ENCODE results near the gene PRDX3.
"Not testable (repeated sequence)": the region's sequence is repeated elsewhere in the genome, so short reads cannot be mapped to it uniquely, and the experiment has no call there.

PRDX3 gene

DNA sequence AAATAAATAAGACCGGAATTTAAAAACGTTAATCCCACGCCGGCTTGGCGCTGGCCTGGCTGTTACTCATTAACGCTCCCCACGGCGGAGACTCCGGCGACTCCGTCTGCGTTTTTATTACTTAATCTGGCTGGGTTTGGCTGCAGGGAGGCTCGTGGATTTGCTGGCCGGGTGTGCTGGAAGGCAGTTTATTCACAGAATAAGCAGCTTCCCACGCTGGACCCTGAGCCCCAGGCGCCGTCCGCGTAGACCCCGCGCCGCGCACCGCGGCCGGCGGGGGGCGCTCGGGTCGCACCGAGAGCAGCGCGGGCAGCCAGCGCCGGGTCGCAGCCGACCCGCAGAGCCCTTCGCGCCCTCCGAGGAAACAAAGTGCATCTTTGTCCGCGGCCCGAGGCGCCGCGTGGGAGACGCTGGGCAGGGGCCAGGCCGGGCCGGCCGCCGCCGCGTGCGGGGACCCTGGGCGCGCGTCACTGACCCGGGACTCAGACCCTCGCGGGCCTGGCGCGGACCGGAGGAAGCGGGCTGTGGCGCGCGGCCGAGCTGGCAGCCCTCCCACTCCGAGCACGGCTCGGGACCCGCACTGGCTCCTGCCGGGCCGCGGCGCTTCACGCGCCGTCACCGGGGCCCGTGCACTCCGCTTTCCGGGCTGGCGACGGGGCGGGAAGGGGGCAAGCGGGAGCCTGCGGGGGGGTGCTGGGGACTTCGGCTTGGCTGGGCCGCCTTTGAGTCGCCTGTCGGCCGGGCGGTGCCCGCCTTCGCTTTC, 28.2 kb upstream of the PRDX3 start:
- DNase-seq (ENCODE audit: low read depth in 4 of 4, low spot score in 1 of 4): peak; percentile 52 to 60 (median 56)

DNA sequence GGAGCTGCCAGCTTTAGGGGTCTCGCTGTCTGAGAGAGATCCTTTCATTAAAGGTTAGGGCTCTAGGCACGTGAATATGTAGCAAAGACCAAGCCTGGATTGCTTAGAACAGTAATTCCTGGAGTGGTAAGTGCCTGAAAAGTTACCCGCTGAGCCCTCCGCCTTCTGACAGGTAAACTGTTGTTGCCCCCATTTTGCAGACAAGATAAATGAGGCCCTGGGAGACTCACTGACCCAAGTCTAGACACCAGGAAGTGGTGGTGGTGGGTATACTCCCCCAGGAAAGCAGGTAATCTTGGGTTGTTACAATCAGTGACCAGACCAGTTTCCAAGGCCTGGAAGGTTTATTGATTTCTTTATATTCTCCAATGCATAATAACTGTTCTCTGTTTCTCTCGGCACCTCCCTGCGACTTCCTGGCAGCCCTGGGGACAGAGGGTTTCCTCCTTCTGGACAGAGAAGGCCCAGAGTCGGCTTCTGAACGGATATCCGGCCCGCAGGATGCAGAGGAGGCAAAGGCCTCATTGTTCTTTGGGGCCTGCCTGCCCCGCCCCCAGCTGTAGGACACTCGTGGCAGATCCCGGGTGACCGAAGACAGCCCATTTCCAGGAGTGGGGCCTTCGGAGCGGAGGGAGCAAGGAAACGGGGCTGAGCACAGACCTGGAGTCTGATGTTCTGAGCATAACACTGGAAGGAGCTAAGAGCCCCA, 27.4 kb upstream of the PRDX3 start:
- DNase-seq (ENCODE audit: low read depth in 4 of 4, low spot score in 1 of 4): peak in 1 of 4 experiments; percentile 39

DNA sequence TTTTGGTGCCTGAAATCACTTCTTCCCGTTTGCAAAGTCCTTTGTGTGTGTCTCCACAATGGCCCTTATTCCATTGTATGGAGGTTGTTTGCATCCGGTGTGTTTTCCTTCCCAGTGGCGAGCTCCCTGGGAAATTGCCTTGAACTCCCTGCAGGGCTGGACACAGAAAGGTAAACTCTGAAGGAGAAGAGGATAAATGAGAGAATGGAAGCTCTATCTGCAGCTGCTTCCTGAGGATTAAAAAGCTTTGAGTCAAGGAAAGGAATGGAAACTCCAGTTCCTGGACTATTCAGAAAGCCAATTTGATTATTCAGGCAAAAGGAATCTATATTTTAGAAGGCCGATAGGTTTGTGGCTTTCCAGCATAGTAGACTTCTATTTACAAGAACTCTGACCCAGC, 24.4 kb upstream of the PRDX3 start:
- DNase-seq (ENCODE audit: low read depth in 4 of 4, low spot score in 1 of 4): no peak

DNA sequence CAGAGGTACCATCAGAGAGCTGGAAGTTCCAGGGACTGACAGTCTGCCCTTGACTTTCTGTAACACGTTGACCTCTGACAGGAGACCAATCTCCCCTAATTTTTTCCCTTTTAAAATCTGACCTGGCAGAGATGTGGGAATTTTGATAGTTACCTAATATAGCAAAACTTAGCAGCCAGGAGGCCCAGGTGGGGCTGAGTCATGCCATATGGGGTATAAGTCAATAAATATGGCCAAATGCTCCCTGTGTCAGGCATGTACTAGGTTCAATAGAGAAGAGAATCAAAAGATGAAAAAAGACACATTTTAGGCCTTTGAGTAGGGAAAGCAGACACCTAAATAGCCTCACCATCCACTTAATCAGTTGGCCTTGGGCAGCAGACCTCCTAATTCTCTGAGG, 22.6 kb upstream of the PRDX3 start:
- no peak for DNase-seq (ENCODE audit: low read depth in 4 of 4, low spot score in 1 of 4)

DNA sequence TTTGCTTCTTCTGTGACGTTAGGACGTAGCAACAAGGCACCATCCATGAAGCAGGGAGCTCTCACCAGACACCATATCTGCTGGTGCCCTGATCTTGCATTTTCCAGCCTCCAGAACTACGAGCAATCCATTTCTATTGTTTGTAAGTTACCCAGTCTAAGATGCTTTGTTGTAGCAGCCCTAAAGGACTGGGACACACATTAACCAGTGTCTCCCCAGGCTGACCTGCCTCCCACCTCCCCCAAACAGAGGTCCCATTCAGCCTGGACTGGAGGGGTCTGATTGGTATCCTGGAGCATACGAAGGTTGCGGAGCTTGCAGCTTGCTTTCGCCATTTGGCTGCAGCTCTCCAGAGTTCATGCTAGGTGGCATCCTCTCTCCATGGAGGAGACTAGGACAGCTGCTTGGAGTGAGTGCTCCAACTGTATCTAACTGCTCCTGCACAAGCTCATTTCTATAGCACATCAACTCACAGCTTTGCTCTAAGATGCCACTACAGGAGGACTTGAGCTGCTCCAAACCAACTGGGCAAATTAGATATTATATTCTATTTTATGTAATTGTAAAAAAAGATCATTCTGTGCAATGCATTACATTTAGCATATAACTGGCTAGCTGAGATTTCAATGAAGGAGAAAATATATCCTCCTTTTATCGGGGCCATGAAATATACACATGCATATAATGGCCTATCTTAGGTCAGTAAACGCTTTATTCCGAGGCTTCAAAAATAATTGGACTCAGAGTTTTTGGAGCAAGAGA, 20.8 kb upstream of the PRDX3 start:
- no peak for DNase-seq (ENCODE audit: low read depth in 4 of 4, low spot score in 1 of 4)

DNA sequence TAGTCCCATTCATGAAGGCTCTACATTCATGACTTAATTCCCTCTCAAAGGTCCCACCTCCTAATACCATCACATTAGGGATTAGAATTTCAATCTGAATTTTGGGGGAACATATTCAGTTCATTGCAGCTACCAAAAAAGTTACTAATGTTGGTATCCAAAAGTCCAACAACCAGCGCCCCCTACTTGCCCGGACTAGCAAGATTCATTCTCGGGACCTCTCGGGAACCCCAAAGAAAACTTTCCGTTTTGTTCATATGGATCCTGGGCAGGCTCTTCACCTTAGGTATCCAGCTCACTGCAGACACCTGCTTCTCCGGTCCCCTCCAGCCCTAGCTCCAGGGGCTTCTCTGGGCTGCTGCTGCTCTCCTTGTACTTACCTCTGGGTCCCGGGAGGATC, 19.8 kb upstream of the PRDX3 start:
- DNase-seq (ENCODE audit: low read depth in 4 of 4, low spot score in 1 of 4): no peak

DNA sequence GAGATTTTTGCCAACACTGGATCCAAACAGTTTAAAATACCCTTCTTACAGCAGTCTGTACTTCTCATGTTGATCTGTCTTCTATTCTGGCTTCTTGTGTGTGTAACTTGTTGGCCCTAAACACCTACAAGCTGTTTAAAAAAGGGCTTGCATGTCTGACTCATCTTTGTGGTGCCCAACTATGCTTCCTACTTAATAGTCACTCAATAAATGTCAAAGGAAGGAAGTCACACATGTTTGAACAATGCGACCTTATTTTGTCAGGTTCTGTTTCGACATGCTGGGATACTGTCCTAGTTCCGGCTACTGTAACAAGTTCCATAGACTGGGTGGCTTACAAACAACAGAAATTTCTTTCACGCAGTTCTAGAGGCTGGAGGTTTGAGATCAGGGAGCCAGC, 19.3 kb upstream of the PRDX3 start:
- no peak for DNase-seq (ENCODE audit: low read depth in 4 of 4, low spot score in 1 of 4)

DNA sequence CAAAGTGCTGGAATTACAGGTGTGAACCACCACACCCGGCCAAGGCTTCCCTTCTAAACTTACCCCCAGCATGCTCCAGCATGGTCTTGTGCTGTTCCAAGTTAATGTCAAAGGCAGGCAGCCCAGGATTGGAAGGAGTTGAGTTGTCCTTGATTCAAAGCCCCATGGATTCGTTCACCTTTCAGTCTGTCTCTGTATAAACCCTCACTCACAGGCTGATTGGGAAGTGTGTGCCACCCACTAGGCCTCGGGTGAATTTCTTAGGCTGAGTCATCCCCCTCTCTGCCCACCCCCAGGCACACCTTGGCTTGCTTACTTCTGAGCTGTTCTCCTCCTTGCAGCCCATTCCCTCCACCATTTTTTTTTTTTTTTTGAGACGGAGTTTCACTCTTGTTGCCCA, 13.3 kb upstream of the PRDX3 start:
- DNase-seq (ENCODE audit: low read depth in 4 of 4, low spot score in 1 of 4): no peak

DNA sequence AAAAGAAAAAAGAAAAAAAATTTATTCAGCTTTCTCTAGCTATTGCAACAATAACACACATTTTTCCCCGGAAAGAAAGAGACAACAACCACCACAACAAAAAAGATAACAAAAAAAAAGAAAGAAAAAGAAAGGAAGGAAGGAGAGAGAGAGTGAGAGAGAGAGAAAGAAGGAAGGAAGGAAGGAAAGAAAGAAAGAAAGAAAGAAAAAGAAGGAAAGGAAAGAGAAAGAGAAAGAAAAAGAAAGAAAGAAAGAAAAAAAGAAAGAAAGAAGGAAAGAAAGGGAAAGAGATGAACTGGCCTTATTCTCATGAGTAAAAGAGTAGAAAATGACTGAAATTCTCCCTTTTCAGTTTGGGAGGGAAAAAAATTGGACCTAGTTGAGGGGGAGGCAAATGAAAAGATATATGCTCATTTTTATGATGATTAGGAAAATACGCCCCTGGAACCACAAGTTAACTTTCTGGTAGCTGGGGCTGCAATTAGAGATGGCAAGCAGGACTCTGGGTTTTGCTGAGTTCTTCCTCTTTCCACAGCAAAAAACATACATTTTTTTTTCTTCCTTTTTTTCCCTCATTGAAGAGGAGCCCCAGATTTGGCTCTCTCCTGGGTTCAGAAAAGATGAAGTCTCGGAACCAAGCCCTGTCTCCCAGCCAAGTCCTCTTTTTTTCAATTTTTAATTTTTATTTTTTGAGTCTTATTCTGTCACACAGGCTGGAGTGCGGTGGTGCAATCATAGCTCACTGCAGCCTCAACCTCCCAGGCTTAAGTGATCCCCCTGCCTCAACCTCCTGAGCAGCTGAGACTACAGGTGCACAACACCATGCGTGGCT, 12.6 kb upstream of the PRDX3 start:
- no peak for DNase-seq (ENCODE audit: low read depth in 4 of 4, low spot score in 1 of 4)

DNA sequence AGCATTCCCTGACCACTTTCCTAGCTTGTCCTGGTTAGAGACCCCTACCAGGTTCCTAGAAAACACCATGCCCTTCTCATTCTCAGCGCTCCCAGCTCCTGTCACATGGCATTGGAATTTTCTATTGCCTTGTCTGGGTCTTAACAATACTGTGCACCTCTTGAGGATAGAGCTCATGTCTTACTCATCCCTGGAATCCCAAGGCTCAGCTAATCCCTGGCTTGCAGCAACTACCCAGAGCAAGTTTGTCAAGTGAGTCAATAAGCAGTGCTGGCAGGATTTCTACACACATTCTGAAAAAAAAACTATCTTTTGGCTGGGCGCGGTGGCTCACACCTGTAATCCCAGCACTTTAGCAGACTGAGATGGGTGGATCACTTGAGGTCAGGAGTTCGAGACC, 11.7 kb upstream of the PRDX3 start:
- DNase-seq (ENCODE audit: low read depth in 4 of 4, low spot score in 1 of 4): no peak

DNA sequence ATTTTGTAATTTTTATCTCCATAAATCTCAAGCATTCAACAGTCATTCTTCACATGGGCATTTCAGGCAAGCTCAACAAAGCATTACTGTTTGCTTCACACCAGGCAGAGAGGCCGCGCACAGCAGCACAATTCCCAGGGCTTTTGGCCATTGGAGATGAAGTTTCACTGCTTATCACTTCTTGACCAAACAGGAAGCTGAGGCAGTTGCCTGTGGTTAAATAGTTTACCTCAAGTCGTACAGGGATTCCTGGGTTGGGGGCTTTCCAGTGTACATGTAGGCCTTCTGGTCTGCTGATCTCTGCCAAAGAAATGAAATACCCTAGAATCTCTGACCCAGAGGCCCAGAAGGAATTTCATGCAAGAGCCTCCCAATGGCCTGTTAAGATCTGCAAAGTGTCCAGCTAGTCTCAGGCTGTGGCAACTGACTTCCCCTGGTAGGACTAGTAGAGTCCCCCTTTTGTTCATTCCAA, 11.2 kb upstream of the PRDX3 start:
- DNase-seq (ENCODE audit: low read depth in 4 of 4, low spot score in 1 of 4): no peak

DNA sequence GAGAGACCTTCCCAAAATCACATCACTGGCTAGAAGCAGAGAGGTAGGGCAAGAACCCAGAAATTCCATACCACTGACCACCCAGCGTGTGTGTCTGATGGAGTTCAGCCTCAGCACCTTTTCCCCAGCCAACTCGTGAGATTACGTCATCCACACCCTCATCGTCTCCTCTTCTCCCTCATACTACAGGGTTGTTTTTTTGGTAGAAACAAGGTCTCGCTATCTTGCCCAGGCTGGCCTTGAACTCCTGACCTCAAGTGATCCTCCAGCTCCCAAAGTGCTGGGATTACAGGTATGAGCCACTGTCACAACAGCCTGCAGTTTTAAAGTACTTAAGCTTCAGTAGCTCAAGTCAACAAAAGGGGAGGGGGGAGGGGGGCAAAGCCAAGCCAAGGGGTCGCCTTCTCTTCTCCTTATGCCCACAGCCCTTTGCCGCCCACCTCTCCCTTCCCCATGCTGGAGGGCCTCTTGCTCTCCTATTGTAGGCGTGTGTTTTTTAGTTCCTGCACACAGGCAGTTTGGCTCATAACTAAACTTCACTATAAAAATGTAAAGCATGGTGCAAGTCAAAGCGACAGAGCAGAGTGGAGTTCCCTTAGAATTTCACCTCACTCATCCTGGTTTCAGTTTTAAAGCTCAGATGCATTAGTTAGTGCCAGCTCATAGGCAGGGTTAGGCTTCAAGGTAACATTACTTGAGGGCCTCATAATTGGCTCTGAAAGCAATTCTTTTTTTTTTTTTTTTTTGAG, 5.2 kb upstream of the PRDX3 start:
- no peak for DNase-seq (ENCODE audit: low read depth in 4 of 4, low spot score in 1 of 4)

DNA sequence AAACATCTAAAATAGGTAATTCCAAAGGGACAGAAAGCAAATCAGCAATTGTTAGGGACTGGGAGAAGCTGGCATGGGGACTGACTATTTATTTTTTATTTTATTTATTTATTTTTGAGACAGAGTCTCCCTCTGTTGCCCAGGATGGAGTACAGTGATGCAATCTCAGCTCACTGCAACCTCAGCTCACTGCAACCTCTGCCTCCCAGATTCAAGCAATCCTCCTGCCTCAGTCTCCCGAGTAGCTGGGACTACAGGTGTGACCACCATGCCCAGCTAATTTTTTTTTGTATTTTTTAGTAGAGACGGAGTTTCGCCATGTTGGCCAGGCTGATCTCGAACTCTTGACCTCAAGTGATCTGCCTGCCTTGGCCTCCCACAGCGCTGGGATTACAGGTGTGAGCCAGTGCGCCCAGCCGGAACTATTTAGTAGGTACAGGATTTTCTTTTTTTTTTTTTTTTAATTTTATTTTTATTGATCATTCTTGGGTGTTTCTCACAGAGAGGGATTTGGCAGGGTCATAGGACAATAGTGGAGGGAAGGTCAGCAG, 2.3 kb upstream of the PRDX3 start:
- not testable (repeated sequence) for DNase-seq (ENCODE audit: low read depth in 4 of 4, low spot score in 1 of 4)

DNA sequence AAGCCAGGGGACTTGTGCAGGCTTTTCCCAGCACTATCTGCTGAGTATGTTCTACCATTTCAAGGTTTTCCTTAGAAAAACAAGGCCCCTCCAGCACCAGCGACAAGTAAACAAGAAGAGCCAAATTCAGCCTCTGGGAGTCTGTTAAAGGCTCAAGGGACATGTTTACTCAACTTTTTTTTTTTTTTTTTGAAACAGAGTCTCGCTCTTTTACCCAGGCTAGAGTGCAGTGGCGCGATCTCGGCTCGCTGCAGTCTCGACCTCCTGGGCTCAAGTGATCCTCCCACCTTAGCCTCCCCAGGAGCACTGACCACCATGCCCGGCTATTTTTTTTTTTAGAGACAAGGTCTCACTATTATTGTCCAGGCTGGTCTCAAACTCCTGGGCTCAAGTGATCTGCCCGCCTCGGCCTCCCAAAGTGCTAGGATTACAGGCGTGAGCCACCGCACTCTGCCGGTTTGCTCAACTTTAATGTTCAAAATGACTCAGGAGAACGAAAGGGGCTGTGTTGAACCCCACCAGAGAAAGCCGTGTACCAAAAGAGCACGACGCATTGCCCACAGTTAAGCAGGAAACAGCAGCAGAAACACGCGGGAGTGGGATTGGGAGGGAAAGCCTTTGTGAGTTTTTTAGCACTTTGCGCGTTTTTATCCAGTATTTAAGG, 772 bp downstream of the PRDX3 start:
- peak in 3 of 4 experiments; percentile 7 to 28 (median 20) for DNase-seq (ENCODE audit: low read depth in 4 of 4, low spot score in 1 of 4)

DNA sequence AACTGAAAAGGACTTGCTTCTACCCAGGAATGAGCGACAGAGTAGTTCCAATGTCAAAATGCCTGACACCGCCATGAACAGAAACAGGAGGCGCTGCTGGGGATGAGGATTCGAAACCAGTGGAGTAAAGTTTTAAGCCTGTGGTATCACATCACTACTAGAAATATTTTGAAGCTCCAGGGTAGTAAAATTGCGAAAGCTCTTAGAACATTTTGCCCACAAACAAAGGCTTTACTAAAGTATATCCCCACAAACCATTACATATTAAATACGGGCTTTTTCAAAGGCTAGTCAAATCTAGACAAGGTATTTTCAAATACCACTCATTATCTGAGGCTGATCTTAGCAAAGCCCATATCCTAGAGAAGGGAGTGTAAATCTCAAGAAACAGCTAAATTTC, 2.4 kb downstream of the PRDX3 start:
- DNase-seq (ENCODE audit: low read depth in 4 of 4, low spot score in 1 of 4): no peak

DNA sequence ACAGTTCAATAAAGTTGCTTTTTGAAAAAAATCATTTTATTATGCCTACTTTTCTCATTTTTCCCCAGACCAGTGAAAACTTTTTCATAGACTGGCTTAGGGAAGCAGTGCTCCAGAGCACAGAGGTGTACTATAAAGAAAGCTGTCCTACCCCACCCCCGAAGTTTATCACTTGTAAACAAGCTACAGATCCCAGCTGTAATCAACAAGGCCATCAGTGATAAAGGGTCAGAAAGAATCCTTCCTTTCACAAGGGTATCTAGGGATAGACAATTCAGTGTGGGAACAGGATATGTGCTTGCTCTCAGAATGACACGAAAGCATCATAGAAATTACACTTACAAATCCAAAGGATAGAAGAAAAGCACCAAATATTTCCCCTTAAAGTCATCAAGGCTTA, 4.5 kb downstream of the PRDX3 start:
- no peak for DNase-seq (ENCODE audit: low read depth in 4 of 4, low spot score in 1 of 4)

DNA sequence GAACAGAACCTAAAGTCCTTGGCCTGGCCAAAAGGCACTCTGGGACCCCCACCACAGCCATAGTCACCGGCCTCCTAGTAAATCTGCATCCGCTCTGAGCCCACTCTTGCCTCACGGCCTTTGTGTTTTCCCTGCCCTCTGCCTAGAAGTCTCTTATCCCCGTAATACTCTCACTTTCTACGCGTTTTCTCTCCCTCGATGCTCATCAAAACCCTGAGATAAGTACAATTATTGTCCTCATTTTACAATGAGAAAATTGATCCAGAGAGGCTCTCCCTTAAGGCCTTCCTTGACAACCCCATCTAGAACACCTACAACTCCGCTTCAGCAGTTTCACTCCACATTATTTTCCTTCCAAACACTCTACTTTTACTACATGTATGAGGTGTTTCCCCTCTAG, 11.6 kb downstream of the PRDX3 start:
- no peak for DNase-seq (ENCODE audit: low read depth in 4 of 4, low spot score in 1 of 4)

DNA sequence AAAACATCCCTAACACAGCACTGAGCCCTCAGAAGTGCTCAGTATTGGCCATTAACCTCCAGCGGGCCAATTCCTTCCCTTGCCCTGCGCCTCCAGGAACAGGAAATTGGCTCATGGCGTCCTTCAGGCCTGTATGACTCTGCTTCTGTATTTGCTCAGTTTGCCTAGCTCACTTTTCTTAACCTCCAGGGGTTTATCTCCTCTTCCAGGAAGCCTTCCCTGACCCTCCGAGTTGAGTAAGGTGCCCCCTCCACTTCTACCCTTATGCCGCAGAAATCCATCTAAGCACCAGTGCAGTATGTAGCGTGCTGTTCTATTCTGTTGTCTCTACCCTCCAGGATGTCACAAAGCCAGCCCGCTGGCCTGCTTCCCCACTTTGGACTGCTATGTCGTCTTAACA, 12.0 kb downstream of the PRDX3 start:
- DNase-seq (ENCODE audit: low read depth in 4 of 4, low spot score in 1 of 4): no peak

DNA sequence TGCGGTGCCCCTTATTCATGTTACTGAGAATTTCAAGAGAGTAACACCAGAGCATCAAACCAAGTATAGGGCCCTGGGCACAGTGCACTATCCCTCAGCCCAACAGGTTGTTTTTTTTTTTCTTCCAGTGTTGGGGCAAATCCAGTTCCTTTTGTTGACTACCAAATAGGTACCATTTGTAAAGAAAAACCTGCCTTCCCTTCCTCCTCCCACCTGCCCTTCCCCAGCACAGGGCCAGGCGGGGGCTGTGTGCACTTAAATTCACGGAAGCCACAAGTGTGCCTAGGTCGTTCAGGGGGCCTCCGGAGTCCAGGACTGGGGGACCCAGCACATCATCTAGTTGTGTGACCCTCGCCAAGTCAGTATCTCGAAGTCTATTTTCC, 12.5 kb downstream of the PRDX3 start:
- no peak for DNase-seq (ENCODE audit: low read depth in 4 of 4, low spot score in 1 of 4)

Measured in stimulated activated CD4-positive, alpha-beta T cell treated with anti-CD3 and anti-CD28 coated beads, Interleukin-1b, Interleukin-23, amount 100 ng/mL, for 24 hours (primary cell).